ENCODE data around the gene FAM241A.

FAM241A gene

DNA sequence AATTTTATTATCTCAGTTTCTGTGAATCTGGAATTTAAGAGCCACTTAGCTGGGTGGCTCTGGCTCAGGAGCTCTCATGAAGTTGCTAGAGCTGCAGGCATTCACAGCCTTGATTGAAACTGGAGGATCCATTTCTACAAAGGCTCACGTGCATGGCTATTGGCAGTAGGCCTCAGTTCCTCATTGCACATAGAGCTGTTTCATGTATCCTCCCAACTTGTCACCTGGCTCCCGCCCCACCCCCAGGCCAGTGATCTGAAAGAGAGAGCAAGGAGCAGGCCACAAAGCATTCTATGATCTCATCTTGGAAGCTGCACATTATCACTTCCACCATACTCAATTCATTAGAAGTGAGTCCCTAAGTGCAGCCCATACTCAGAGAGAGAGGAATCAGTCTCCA is 67.8 kb downstream of the FAM241A start:
- no peak for DNase-seq (ENCODE audit: low spot score)

DNA sequence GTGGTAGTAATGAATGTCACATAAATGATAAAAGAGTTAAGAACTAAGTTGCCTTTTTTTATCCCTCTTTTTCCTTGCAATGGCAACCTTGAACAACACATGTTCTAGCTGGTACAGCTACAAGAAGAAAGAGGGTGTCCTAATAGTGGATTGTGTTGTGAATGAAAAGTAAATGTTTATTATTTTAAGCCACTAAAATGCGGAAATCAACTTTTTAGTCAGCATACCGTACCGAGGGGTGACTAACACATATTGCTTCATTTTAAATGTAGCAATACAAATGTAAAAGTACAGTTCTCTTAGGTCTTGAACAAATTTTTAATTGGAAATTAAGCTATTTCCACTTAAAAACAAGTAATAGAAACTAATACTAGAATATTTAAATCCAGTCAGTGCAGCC is 68.6 kb downstream of the FAM241A start:
- no peak for DNase-seq (ENCODE audit: low spot score)

DNA sequence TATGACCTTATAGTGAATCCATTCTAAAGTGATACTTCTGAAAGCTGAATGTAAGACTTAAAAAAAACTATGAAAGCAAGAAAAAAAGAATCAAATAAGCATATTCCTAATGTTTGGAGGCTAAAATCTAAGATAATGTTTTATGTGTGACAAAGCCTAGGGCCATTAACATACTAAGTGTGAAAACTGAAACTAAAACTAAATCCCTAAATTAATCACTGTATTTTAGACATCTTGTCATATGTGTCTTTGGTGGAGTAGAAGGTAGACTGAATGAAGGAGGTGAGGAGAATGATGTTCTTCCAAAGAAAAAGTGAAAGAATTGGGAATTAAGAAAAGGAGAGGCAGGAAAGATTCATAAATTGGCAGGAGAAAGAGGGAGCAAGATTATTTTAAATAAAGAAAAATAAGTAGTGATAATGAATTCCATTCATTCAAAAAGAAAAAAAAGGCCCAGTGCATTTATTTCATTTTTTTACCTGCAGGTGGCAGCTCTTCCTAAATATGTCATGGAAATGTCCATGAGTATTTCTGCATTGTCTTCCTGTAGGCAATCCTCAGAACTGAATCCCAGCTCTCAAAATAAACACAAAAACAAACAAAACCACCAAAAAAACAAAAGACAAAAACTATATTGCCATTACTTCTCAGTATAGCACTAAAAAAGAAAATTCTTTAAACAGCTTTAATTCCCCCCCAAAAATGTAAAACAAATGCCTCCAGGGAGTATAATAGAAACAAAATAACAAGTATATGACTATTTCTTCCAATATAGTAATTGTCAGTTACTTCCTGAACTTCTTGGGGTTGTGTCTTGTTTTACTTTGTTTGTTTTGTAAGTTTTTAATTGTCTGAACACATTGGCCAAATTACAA is 69.4 kb downstream of the FAM241A start:
- DNase-seq (ENCODE audit: low spot score): peak; percentile 18

DNA sequence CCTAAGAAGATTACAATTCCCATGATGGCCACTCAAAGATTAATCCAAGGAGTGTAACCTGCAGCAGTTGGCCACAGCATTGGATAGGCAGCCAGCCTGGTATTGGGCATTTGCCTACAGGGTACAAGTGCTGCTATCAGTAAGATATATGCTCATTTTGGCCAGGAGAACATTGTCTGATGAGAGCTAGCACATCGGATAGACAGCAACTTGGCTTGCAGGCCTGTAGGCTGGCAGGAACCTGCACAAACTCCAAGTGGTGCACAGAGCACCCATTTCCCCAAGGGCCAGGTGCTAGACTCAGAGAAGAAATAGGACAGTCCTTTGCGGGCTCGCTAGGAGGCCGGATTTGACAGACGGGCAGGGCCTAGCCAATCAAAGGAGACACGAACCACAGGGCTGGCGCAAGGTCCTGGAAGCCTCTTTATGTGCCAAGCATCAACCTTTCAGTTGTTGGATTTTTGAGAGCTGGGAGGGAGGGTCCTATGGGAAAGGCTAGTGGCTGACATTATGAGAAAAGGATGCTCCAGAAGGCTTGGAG is 74.6 kb downstream of the FAM241A start:
- DNase-seq (ENCODE audit: low spot score): no peak

DNA sequence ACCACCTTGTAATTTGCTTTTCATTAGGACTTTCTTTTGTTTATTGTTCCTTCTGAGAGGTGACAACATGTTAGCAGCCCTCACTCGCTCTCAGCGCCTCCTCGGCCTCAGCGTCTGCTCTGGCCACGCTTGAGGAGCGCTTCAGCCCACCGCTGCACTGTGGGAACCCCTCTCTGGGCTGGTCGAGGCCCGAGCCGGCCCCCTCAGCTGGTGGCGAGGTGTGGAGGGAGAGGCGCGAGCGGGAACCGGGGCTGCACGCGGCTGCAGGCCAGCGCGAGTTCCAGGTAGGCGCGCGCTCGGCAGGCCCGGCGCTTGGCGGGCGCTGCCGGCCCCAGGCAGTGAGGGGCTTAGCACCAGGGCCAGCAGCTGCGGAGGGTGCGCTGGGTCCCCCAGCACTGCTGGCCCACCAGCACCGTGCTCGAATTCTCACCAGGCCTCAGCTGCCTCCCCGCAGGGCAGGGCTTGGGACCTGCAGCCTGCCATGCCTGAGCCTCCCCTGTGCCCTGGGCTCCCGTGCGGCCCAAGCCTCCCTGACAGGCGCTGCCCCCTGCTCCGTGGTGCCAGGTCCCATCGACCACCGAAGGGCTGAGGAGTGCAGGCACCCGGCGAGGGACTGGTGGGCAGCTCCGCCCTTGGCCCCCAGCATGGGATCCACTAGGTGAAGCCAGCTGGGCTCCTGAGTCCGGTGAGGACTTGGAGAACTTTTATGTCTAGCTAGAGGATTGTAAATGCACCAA is 77.1 kb downstream of the FAM241A start:
- DNase-seq (ENCODE audit: low spot score): no peak

DNA sequence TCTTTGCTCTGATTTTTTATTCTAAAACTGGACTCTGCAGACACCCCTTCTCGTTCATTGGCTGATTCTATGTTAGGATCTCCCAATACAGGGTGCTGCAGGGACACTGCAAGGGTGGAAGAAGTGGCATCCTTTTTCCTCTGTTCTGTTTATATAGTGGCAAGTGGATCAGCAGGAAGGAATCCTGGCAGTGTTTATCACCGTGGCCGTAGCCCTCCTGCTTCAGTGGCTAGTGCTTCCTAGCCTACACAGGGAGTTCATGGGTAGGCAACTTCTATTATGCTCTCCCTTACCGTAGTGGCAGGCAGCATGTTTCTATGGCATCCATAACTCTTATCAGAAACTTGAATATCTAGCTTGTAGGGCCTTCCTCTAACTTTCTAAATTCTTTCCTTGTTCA is 79.9 kb downstream of the FAM241A start:
- no peak for DNase-seq (ENCODE audit: low spot score)

DNA sequence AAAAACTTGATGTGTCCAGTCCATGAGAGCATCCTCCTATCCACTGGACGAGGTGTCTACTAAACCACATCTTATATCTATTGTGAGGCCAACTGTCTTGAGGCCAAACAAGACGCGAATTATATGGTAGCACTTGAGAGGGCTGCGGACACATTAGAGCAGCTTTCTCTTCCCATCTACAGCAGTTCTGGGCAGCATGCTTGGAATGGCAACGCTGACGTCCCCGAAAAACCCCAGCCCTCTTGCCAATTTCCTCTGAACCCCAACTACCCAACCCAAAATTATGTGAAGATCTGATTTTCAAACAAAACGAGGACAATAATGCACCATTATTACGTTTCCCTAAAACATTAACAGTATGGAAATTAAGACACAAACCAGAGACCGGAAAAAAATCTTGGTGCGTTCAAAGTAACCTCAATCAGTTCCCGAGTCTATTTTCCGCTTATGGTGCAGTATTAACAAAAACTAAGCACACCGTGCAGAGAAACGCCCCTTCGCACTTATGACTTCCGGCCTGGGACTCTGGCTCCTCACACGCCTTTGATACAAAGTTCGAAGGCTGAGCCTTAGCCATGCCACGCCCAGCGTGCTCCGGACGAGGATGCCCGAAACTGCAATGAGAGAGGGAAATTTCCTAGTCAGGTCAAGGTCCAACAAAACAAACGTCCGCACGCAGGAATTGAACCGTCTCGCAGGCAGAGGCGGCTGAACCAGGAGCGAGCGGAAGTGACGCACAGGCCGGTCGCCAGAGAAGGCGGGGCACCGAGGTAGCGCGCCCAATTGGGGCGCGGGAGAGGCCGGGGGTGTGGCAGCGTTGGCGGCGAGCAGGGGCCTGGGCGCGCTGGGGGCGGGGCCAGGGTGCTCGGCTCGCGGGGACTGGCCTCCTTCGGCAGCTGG is 85.9 kb downstream of the FAM241A start:
- peak; percentile 95 for DNase-seq (ENCODE audit: low spot score)

DNA sequence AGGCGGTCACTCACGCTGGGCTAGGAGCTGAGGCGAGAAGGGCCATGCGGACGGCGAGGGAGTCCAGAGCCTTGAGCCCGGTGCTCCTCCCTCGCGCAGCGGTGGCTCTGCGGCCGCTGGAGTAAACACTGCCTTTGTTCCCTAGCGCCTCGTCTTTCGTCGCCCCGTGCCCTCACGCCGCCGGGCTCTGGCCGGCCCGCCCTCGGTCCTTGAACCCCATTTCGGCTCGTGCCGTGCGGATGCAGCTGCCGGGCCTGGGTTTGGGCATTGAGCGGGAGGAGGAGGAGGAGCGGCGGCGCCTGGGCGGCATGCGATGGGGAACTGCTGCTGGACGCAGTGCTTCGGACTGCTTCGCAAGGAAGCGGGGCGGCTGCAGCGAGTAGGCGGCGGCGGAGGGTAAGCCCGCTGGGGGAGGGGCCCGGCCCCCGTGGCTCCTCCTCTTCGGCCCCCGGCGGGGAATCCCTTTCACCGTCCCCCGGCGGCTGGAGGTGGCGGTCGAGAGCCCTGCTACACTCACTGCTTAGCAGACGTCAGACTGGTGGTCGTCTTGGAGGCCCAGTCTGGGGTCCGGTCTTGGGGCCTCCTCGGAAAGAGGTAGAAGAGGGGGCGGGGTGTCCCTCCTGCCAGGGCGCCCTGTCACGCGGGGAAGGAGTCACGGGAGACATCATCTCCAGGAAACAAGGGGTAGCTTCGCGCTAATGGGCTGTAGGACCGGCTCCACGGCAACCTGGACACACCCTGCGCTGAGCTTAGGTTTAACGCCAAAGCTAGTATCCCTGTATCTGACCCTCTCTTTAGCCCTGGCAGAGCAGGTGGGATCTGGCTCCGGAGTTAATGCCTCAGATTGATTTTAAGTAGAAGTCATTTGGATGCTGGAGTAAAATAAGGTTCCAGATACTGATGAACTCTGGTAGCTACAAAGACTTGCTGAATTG is 86.8 kb downstream of the FAM241A start, which contains the start of gene AP1AR:
Gene AP1AR, plus strand, starts transcription at position 9 of the 935 bp plus-strand sequence. Its CDS starts 305 bp downstream, at position 314.
- peak; percentile 84 for DNase-seq (ENCODE audit: low spot score)

DNA sequence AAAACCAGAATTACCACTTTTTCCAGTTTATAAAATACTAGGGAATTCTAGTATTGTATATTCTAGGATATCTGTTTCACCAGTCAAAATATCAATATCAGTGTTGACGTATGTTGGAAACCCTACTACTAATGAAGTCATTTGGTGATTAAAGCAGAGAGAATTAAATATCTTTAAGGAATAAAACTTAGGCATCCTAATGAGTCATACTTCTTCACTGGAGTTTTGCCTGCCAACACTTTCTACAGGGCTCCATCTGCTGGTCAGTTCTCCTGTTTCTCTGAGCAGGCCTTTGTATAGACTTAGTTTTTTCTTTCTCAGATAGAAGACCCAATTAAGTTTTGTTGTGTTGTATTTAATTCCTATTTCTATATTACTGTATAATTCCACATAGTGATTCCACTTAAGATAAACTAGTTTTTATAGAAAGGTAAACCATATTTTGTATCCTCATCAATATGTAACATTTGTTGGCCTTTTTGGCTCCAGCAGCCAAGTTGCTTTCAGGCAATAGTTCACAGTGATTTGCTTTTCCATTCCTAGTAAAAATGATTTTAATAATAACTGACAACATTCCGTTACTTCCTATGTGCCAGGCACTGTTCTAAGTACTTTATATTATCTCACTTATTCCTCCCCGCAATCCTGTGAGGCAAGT is 89.8 kb downstream of the FAM241A start:
- peak; percentile 41 for DNase-seq (ENCODE audit: low spot score)

DNA sequence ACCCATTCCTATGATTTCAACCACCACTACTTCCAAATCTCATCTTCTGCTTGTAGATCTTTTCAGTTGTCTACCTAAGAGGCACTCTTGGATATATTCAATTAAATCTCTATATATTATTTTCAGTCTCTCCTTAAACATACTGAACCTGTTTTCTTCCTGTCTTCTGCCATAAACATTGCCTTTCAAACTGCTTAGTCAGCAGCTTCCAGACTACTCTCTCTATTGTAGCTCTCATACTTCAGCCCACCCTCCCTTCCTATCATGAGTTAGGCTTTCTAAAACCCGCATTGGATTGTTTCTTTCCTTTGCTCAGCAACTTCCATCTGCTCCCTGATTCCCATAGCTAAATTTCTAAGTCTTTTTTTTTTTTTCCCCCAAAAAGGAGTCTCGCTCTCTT is 90.8 kb downstream of the FAM241A start:
- DNase-seq (ENCODE audit: low spot score): no peak

DNA sequence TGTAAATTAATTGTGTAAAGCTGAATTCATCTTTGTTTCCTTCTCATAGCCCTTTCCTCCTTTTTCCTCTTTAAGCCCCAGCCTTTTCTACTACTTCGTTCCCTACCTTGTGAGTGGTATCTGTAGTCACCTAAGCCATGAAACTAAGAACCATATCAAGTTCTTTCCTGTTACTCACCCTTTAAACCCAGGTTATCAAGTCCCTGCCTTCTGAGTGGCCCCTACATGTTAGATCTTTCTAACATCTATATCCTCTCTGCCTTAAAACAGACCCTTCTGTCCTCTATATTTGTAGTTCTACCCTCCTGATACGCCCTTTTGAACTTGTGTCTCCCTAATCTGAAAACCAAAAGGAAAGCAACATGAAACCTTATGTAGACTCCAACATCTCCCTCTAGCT is 93.6 kb downstream of the FAM241A start:
- no peak for DNase-seq (ENCODE audit: low spot score)

Measured in SK-N-DZ (cell line).